PC-9 (cell line): ENCODE data around the gene CDIP1. TPM values are rescaled to one million over a fixed set of nuclear protein-coding genes. Genes with fewer than 3 reads are reported as not detected.

Source experiments
- BruUV-seq: library from RNA; stranded (reverse); fragments of 400-500 nt; replicated peaks from 2 replicates; lab custom pipeline; 2021; lab: Mats Ljungman, UMichigan
- CTCF ChIA-PET: fragments of 300-600 bp; sonication (Branson Sonifier 250); formaldehyde crosslinking; loops from one replicate; lab custom pipeline; 2022; ENCODE audit warnings: antibody characterized with exemption; lab: Charles Lee
- POLR2A ChIA-PET: fragments of 300-600 bp; sonication (Branson Sonifier 250); formaldehyde crosslinking; loops from one replicate; lab custom pipeline; 2022; ENCODE audit warnings: antibody characterized with exemption; ENCODE audit not compliant: unreplicated experiment; lab: Charles Lee
- DNase-seq, 2 experiments: peaks; one replicate each; pipeline versions ENCODE4 v3.0.0 to v3.0.0-alpha.2; 2015 to 2022; ENCODE audit warnings: mixed read lengths in 1 of 2
- H2AFZ ChIP-seq: fragments of 200-600 bp; sonication (generic); 2 replicates; pipeline ENCODE4 v1.8.1; 2017; ENCODE audit warnings: antibody characterized with exemption
- H3F3A ChIP-seq: fragments of 200-600 bp; sonication (generic); 2 replicates; pipeline ENCODE4 v1.8.1; 2017; ENCODE audit warnings: antibody characterized with exemption, mild to moderate bottlenecking, low read depth; ENCODE audit not compliant: insufficient read depth
- H3K27ac ChIP-seq: fragments of 200-600 bp; sonication (generic); 2 replicates; pipeline ENCODE4 v1.6.1; 2016; ENCODE audit warnings: mixed run types
- H3K27me3 ChIP-seq: fragments of 200-600 bp; sonication (generic); 2 replicates; pipeline ENCODE4 v1.6.1; 2016; ENCODE audit warnings: low read depth, mixed run types; ENCODE audit not compliant: insufficient read depth
- H3K36me3 ChIP-seq: fragments of 200-600 bp; sonication (generic); 2 replicates; pipeline ENCODE4 v1.6.1; 2016; ENCODE audit warnings: low read depth, mixed run types
- H3K4me1 ChIP-seq: fragments of 200-600 bp; sonication (generic); replicated peaks from 2 replicates; pipeline ENCODE4 v1.6.1; 2016; ENCODE audit warnings: mixed run types; ENCODE audit not compliant: insufficient read depth
- H3K4me2 ChIP-seq: fragments of 200-600 bp; sonication (generic); 2 replicates; pipeline ENCODE4 v1.6.1; 2017; ENCODE audit warnings: mixed run types
- H3K4me3 ChIP-seq: fragments of 200-600 bp; sonication (generic); 2 replicates; pipeline ENCODE4 v1.6.1; 2016; ENCODE audit warnings: mixed run types
- H3K79me2 ChIP-seq: fragments of 200-600 bp; sonication (generic); 2 replicates; pipeline ENCODE4 v1.6.1; 2017; ENCODE audit warnings: low read depth, mixed run types
- H3K9me2 ChIP-seq: fragments of 200-600 bp; sonication (generic); 2 replicates; pipeline ENCODE4 v1.8.1; 2017; ENCODE audit warnings: mild to moderate bottlenecking; ENCODE audit not compliant: insufficient read depth
- H3K9me3 ChIP-seq: fragments of 200-600 bp; sonication (generic); 2 replicates; pipeline ENCODE4 v1.8.1; 2016; ENCODE audit warnings: low read depth; ENCODE audit not compliant: insufficient read depth
- H4K20me1 ChIP-seq: fragments of 200-600 bp; sonication (generic); 2 replicates; pipeline ENCODE4 v1.8.1; 2017; ENCODE audit not compliant: insufficient read depth
- EZH2 ChIP-seq: fragments of 200-600 bp; sonication (generic); IDR thresholded peaks from 2 replicates; pipeline ENCODE4 v1.8.0; 2017; ENCODE audit warnings: antibody characterized with exemption, low read depth
- intact Hi-C: fragments of 100-400 bp; cut with micrococcal nuclease; formaldehyde crosslinking; loops from one replicate; pipeline ENCODE4 v1.10.0; 2022; ENCODE audit not compliant: unreplicated experiment
- total RNA-seq: library from RNA; stranded (reverse); gene quantifications from 2 replicates; pipeline ENCODE4 v1.2.3, GENCODE V29; 2021
- TF ChIP-seq, protein P1 (sequence below): fragments of 200-600 bp; sonication (generic); conservative IDR thresholded peaks from 2 replicates; pipeline ENCODE4 v1.6.1; 2017; ENCODE audit warnings: mixed run types, antibody characterized with exemption, mild to moderate bottlenecking, moderate library complexity

Gene CDIP1
- total RNA-seq, 1 experiment from 2014 or later: 10.7 TPM

GRCh38 chr16:4488499-4488967 is 50.0 kb downstream of the CDIP1 start:
- Histone ChIP-seq H3K9me2 (no peaks in the 10 kb centered on the region), H3K79me2 (0 out of 2 replicates have a peak, but pooled peaks cover 7% of the 10 kb centered on the region), H4K20me1 (no peaks in the 10 kb centered on the region), H3K4me2 (no peak overlapping the region), H3K9me3 (no peaks in the 10 kb centered on the region), H3F3A (no peaks in the 10 kb centered on the region), H3K4me3 (no peak overlapping the region), H3K36me3 (peaks cover 6% of the 10 kb centered on the region; the same call in 1 of the 2 replicates), H2AFZ (no peak overlapping the region), H3K27me3 (no peaks in the 10 kb centered on the region), H3K4me1 (no peaks in the 10 kb centered on the region), H3K27ac (no peak overlapping the region)
- TF ChIP-seq, protein P1, sequence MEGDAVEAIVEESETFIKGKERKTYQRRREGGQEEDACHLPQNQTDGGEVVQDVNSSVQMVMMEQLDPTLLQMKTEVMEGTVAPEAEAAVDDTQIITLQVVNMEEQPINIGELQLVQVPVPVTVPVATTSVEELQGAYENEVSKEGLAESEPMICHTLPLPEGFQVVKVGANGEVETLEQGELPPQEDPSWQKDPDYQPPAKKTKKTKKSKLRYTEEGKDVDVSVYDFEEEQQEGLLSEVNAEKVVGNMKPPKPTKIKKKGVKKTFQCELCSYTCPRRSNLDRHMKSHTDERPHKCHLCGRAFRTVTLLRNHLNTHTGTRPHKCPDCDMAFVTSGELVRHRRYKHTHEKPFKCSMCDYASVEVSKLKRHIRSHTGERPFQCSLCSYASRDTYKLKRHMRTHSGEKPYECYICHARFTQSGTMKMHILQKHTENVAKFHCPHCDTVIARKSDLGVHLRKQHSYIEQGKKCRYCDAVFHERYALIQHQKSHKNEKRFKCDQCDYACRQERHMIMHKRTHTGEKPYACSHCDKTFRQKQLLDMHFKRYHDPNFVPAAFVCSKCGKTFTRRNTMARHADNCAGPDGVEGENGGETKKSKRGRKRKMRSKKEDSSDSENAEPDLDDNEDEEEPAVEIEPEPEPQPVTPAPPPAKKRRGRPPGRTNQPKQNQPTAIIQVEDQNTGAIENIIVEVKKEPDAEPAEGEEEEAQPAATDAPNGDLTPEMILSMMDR: no peak
- TF ChIP-seq EZH2: no peak
- no peak for DNase-seq
- ChIA-PET CTCF (no interaction called here), POLR2A (no interaction called here)
- no TSS peak for BruUV-seq
- intact Hi-C loops: no loop called here

DNA sequence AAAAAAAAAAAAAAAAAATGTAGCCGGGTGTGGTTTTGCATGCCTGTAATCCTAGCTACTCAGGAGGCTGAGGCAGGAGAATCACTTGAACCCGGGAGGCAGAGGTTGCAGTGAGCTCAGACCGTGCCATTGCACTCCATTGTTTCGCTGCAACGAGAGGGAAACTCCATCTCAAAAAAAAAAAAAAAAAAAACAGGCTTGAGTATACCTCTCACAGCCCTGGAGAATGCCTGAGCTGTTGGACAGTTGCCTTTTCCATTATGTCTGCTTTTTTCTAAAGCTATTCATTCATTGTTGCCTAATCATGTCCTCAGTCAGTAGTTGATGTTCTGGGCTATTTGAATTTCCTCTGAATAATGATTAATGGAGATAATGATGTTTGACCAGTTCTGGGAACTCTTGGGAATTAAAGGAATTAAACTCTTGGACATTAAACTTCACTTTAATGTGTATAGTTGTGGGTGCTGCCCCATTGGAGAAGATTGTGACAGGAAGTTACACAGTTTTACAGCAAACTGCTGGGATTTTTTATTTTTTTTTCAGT is 50.5 kb downstream of the CDIP1 start:
- Histone ChIP-seq H3K27ac (no peak overlapping the region), H3K4me3 (no peak overlapping the region), H3K4me1 (no peaks in the 10 kb centered on the region), H3K36me3 (peaks cover 6% of the 10 kb centered on the region; the same call in 1 of the 2 replicates), H3K79me2 (0 out of 2 replicates have a peak, but pooled peaks cover 7% of the 10 kb centered on the region), H3K4me2 (no peak overlapping the region), H4K20me1 (no peaks in the 10 kb centered on the region), H3K9me2 (no peaks in the 10 kb centered on the region), H3K9me3 (no peaks in the 10 kb centered on the region), H2AFZ (no peak overlapping the region), H3K27me3 (no peaks in the 10 kb centered on the region), H3F3A (no peaks in the 10 kb centered on the region)
- intact Hi-C loops: no loop called here
- DNase-seq: no peak
- POLR2A ChIA-PET: interaction anchor here (0.7 kb wide), 1 partner anchor 128 kb away, joined by 3 read pairs; no protein-coding TSS in a partner anchor
- TF ChIP-seq EZH2: no peak
- TF ChIP-seq, protein P1: no peak
- no TSS peak for BruUV-seq
- CTCF ChIA-PET: no interaction called here

DNA sequence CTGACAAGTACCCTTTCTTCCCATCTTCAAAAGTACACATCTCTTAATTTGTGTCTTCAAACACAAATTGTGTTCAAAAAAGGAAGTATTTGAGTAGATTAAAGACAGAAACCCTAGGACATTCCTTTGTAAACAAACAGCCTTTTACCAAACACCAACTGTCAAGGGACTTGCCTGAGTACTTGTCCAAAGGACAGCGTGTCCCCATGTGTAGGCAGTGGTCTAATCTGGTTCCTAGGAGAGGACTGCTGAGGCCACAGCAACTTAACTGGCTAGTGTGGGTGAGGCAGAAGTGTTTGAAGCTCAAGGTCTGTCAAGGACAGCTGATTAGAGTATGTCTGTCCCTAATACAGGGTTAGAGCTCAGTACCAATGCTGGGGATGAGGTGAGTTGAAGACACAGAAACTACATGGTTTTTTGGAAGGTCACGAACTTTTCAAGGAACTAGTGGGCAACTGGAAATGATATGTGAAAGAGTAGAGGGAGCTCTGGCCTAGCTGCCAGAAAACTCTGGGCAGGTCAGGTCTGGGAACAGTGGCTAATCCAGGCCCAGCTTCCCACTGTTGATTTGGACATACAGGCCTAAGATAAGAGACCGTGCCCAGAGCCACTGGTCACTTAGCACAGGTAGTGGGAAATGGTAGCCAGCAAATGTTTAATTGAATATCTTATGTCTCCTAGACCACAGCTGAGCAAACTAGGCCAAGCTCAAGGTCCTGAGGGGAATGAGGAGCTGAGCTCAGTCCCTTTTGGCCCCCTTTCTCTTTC is 52.3 kb downstream of the CDIP1 start:
- ChIA-PET POLR2A (interaction anchor here (0.7 kb wide), 1 partner anchor 67 kb away, joined by 7 read pairs; no protein-coding TSS in a partner anchor), CTCF (interaction anchor here (0.6 kb wide), 1 partner anchor 112 kb away, joined by 14 read pairs; no protein-coding TSS in a partner anchor)
- H3K36me3 ChIP-seq: peaks cover 6% of the 10 kb centered on the region; the same call in 1 of the 2 replicates
- no peaks in the 10 kb centered on the region for H3K9me3 ChIP-seq
- H4K20me1 ChIP-seq: no peaks in the 10 kb centered on the region
- no peaks in the 10 kb centered on the region for H3K9me2 ChIP-seq
- no peaks in the 10 kb centered on the region for H3K27me3 ChIP-seq
- no TSS peak for BruUV-seq
- H3K4me1 ChIP-seq: no peaks in the 10 kb centered on the region
- peaks cover 9% of the 10 kb centered on the region; the same call in 1 of the 2 replicates for H3K79me2 ChIP-seq
- H3K27ac ChIP-seq: no peak overlapping the region
- intact Hi-C loops: no loop called here
- no peak overlapping the region for H2AFZ ChIP-seq
- TF ChIP-seq, protein P1: no peak
- no peak for TF ChIP-seq EZH2
- no peak for DNase-seq
- H3K4me2 ChIP-seq: no peak overlapping the region
- no peak overlapping the region for H3K4me3 ChIP-seq
- no peaks in the 10 kb centered on the region for H3F3A ChIP-seq
